ENCODE results near the gene GOLIM4. TPM values are rescaled to one million over a fixed set of nuclear protein-coding genes. Genes with fewer than 3 reads are reported as not detected.
"Not testable (repeated sequence)": the region's sequence is repeated elsewhere in the genome, so short reads cannot be mapped to it uniquely, and the experiment has no call there.

GOLIM4 gene
- total and polyA plus RNA-seq, 7 donors = 12.3 to 37.4 (median 27.2) TPM

GRCh38 chr3:168026764-168027163, 69.0 kb downstream of the GOLIM4 start:
- H3K27me3 ChIP-seq = no peaks in the 10 kb centered on the region
- no peaks in the 10 kb centered on the region for H3K9me3 ChIP-seq
- DNase-seq = no peak
- no peak overlapping the region for H3K4me3 ChIP-seq
- H3K4me1 ChIP-seq = peaks cover 0 to 26% (median 11%) of the 10 kb centered on the region in 4 donors
- intact Hi-C loops (cut with DNase I) = no loop called here
- TF ChIP-seq POLR2A (IDR thresholded peaks at IDR 0.05) = no peak
- TF ChIP-seq POLR2AphosphoS5 (IDR thresholded peaks at IDR 0.05) = no peak
- peaks cover 3 to 73% (median 11%) of the 10 kb centered on the region in 4 donors for H3K36me3 ChIP-seq
- WGBS, 2 donors = 90 to 92% methylated on average over 3 of the region's 3 CpGs
- H3K27ac ChIP-seq = no peak overlapping the region

DNA sequence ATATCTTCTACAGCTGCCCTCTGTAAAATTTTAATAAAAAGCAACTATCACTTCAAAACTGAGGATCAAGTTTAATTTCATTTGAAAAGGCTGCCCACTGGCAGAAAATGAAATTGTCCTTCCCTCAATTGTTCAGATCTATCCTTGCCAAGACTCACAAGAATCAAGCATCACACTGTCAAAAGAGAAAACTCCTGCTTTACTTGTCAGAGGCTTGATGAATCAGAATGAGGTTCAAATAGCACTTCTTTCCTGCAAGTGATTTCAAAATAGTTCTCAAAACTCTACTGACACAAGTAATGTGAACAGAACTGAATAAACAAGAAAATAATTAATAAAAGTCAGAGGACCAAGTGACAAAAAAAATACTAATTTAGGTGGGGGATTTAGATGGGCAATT, 70.6 kb downstream of the GOLIM4 start:
- peak overlapping the region in 3 of 4 donors; percentile 38 to 52 (median 43) for H3K27ac ChIP-seq
- H3K36me3 ChIP-seq = peaks cover 3 to 77% (median 11%) of the 10 kb centered on the region in 4 donors

DNA sequence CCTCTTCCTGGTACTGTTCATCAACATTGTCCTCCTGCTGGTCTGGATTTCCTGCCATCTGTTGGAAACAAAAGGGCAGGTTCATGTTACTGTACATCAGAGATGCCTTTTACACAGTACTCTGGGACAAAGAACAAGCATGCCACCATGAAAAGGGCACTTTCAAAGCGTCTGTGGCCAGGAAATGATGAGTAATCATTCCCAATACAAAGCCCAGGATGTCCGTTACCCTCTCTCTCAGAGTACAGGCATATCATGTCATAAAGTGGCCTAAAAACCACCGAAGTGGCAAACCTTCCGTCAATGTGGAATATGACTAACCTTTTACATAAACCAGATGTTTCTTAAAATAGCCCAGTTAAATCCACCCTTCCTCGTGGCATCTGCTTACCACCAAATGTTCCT, 71.2 kb downstream of the GOLIM4 start:
- Histone ChIP-seq H3K27ac (peak overlapping the region in 3 of 4 donors; percentile 38 to 52 (median 43)), H3K4me1 (peaks cover 0 to 26% (median 11%) of the 10 kb centered on the region in 4 donors), H3K9me3 (no peaks in the 10 kb centered on the region), H3K4me3 (no peak overlapping the region), H3K27me3 (no peaks in the 10 kb centered on the region), H3K36me3 (peaks cover 3 to 77% (median 9%) of the 10 kb centered on the region in 4 donors)
- TF ChIP-seq CTCF (IDR thresholded peaks at IDR 0.05) (no peak), POLR2A (IDR thresholded peaks at IDR 0.05) (no peak), EP300 (IDR thresholded peaks at IDR 0.05) (peak in 1 of 4 donors; percentile 20), POLR2AphosphoS5 (IDR thresholded peaks at IDR 0.05) (peak in 3 of 4 donors; percentile 44 to 56 (median 45))
- DNase-seq = no peak
- intact Hi-C loops (cut with DNase I) = no loop called here
- 34 to 66% methylated on average over 5 of the region's 5 CpGs for WGBS, 2 donors

More for the DNA sequence above, 70.6 kb downstream of the GOLIM4 start:
- DNase-seq = no peak
- peaks cover 0 to 26% (median 11%) of the 10 kb centered on the region in 4 donors for H3K4me1 ChIP-seq
- H3K9me3 ChIP-seq = no peaks in the 10 kb centered on the region
- no peak overlapping the region for H3K4me3 ChIP-seq
- TF ChIP-seq EP300 (IDR thresholded peaks at IDR 0.05) (no peak), POLR2AphosphoS5 (IDR thresholded peaks at IDR 0.05) (no peak), CTCF (IDR thresholded peaks at IDR 0.05) (no peak), POLR2A (IDR thresholded peaks at IDR 0.05) (no peak)
- H3K27me3 ChIP-seq = no peaks in the 10 kb centered on the region
- intact Hi-C loops (cut with DNase I) = no loop called here

DNA sequence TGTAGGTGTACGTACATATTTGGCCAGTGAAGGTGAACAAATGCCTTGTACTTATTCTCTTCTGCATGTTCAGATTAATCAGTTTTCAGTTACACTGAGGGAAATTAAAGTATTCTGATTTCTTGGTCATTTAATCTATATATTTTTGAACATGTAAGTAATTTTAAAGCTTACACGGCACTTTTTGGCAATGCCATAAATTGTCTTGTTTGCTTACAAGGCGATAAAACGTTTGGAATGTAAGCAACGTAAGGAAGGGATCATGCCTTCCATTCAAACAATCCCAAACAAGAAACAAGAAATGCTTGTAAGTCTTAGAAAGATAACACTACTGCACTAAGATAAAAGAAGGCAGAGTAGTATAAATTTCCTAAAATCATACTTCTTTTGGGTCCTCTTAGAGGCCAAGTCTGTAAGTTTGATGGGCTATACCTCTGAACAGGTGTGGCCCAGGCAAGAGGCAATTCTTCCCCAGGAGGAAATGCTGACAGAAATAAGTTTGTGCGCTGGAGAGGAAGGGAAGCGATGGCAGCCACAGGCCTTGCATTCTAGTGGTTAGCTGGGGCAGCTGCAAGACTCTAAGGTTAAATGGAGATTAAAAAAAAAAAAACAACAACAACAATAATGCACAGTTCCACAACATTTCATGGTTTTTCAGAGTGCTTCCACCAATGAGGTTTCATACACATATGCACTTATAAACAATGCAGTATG, 73.8 kb downstream of the GOLIM4 start:
- Histone ChIP-seq H3K4me1 (peaks cover 0 to 22% (median 11%) of the 10 kb centered on the region in 4 donors), H3K27ac (no peak overlapping the region), H3K27me3 (no peaks in the 10 kb centered on the region), H3K9me3 (no peaks in the 10 kb centered on the region), H3K36me3 (peaks cover 0 to 63% (median 11%) of the 10 kb centered on the region in 4 donors), H3K4me3 (no peak overlapping the region)
- DNase-seq = no peak
- intact Hi-C loops (cut with DNase I) = no loop called here
- TF ChIP-seq POLR2A (IDR thresholded peaks at IDR 0.05) (no peak), POLR2AphosphoS5 (IDR thresholded peaks at IDR 0.05) (no peak), CTCF (IDR thresholded peaks at IDR 0.05) (no peak), EP300 (IDR thresholded peaks at IDR 0.05) (no peak)
- WGBS, 2 donors = 46 to 71% methylated on average over 7 of the region's 7 CpGs

DNA sequence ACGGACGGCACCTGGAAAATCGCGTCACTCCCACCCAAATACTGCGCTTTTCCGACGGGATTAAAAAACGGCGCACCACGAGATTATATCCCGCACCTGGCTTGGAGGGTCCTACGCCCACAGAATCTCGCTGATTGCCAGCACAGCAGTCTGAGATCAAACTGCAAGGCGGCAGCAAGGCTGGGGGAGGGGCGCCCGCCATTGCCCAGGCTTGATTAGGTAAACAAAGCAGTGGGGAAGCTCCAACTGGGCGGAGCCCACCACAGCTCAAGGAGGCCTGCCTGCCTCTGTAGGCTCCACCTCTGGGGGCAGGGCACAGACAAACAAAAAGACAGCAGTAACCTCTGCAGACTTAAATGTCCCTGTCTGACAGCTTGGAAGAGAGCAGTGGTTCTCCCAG, 84.4 kb downstream of the GOLIM4 start:
- H3K27ac ChIP-seq; H3K27me3 ChIP-seq; DNase-seq; H3K4me1 ChIP-seq; intact Hi-C loops (cut with DNase I); H3K9me3 ChIP-seq; H3K4me3 ChIP-seq: not testable (repeated sequence)
- peaks cover 0 to 23% (median 0%) of the 10 kb centered on the region in 4 donors for H3K36me3 ChIP-seq
- WGBS, 2 donors = 86 to 91% methylated on average over 16 to 17 of the region's 17 CpGs
